Measurements from ENCODE around the gene CNTNAP1.

CNTNAP1 gene

DNA sequence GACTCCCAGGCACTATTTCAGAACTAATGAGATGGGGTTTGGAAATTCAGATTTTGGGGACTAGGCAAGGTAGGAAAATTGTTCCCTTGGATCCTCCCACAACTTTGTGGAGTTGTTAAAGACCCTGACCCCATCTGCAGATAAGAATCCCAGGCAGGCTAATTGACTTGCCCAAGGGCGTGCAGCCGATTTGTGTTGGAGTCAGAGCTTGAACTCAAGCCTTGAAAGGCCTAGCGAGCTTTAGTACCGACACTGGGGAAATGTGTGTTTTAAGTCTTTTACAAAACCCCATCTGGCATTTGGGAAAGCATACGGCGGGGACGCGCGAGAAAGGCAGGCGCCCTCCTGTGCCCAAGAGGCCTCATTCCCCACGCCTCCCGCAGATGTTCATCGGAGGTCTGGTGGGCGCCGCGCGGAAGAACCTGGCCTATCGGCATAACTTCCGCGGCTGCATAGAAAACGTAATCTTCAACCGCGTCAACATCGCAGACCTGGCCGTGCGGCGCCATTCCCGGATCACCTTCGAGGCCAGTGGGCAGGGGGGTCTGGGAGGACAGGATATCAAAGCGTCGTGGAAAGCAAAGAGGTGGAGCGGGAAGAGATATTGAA lies 4.3 kb downstream of the CNTNAP1 start:
- no peak for DNase-seq (ENCODE audit: low spot score)
- Mint-ChIP-seq H3K36me3 (ENCODE audit: low read depth) (no peaks in the 10 kb centered on the region), H3K9me3 (no peaks in the 10 kb centered on the region), H3K27me3 (ENCODE audit: low read depth) (peaks cover 40% of the 10 kb centered on the region), H3K4me1 (ENCODE audit: low read depth) (peaks cover 17% of the 10 kb centered on the region), H3K27ac (no peak overlapping the region), H3K4me3 (no peak overlapping the region)

GRCh38 chr17:42687707-42688320 lies 5.5 kb downstream of the CNTNAP1 start:
- H3K36me3 Mint-ChIP-seq (ENCODE audit: low read depth), result no peaks in the 10 kb centered on the region
- H3K9me3 Mint-ChIP-seq, result no peaks in the 10 kb centered on the region
- no peak overlapping the region for H3K4me3 Mint-ChIP-seq
- DNase-seq (ENCODE audit: low spot score), result no peak
- H3K27me3 Mint-ChIP-seq (ENCODE audit: low read depth), result peaks cover 30% of the 10 kb centered on the region
- H3K4me1 Mint-ChIP-seq (ENCODE audit: low read depth), result peaks cover 7% of the 10 kb centered on the region
- H3K27ac Mint-ChIP-seq, result no peak overlapping the region

- H3K4me3 Mint-ChIP-seq, result no peak overlapping the region
- no peaks in the 10 kb centered on the region for H3K4me1 Mint-ChIP-seq (ENCODE audit: low read depth)
- no peaks in the 10 kb centered on the region for H3K9me3 Mint-ChIP-seq
- H3K27ac Mint-ChIP-seq, result no peak overlapping the region
- DNase-seq (ENCODE audit: low spot score), result no peak
- H3K27me3 Mint-ChIP-seq (ENCODE audit: low read depth), result peaks cover 9% of the 10 kb centered on the region
- no peaks in the 10 kb centered on the region for H3K36me3 Mint-ChIP-seq (ENCODE audit: low read depth)
These were observed 8.3 kb downstream of the CNTNAP1 start for GRCh38 chr17:42690596-42690995.

- Mint-ChIP-seq H3K27me3 (ENCODE audit: low read depth) (peaks cover 6% of the 10 kb centered on the region), H3K36me3 (ENCODE audit: low read depth) (no peaks in the 10 kb centered on the region), H3K4me1 (ENCODE audit: low read depth) (no peaks in the 10 kb centered on the region), H3K4me3 (no peak overlapping the region), H3K27ac (no peak overlapping the region), H3K9me3 (no peaks in the 10 kb centered on the region)
- no peak for DNase-seq (ENCODE audit: low spot score)
These were observed 8.8 kb downstream of the CNTNAP1 start for GRCh38 chr17:42691021-42691545.

- no peaks in the 10 kb centered on the region for H3K9me3 Mint-ChIP-seq
- H3K36me3 Mint-ChIP-seq (ENCODE audit: low read depth), result no peaks in the 10 kb centered on the region
- DNase-seq (ENCODE audit: low spot score), result no peak
- H3K4me1 Mint-ChIP-seq (ENCODE audit: low read depth), result no peaks in the 10 kb centered on the region
- no peak overlapping the region for H3K4me3 Mint-ChIP-seq
- peaks cover 2% of the 10 kb centered on the region for H3K27me3 Mint-ChIP-seq (ENCODE audit: low read depth)
- no peak overlapping the region for H3K27ac Mint-ChIP-seq
These were observed 10.2 kb downstream of the CNTNAP1 start for GRCh38 chr17:42692489-42692888.

DNA sequence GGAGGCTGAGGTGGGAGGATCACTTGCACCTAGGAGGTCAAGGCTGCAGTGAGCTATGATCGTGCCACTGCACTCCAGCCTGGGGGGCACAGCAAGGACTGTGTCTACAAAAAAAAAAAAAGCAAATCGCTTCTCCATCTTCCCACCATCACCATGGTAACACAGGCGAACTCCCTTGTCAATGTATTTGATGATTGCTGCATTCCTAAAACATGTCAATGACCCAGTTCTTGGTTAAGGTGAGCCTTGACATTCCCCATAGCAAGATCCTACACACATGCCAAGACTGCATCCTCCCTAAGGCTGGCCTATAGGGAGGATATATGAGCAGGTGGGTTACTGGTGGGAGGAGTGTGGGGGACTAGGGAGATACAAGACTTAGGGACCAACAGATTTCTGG lies 12.2 kb downstream of the CNTNAP1 start:
- Mint-ChIP-seq H3K27ac (no peak overlapping the region), H3K27me3 (ENCODE audit: low read depth) (no peaks in the 10 kb centered on the region)
- DNase-seq (ENCODE audit: low spot score), result no peak

GRCh38 chr17:42695500-42695899 lies 13.2 kb downstream of the CNTNAP1 start:
- Mint-ChIP-seq H3K9me3 (no peaks in the 10 kb centered on the region), H3K4me3 (no peak overlapping the region), H3K27me3 (ENCODE audit: low read depth) (no peaks in the 10 kb centered on the region), H3K36me3 (ENCODE audit: low read depth) (peaks cover 4% of the 10 kb centered on the region), H3K4me1 (ENCODE audit: low read depth) (no peaks in the 10 kb centered on the region), H3K27ac (no peak overlapping the region)
- no peak for DNase-seq (ENCODE audit: low spot score)

More for the DNA sequence above, 12.2 kb downstream of the CNTNAP1 start:
- no peaks in the 10 kb centered on the region for H3K9me3 Mint-ChIP-seq
- H3K4me3 Mint-ChIP-seq, result no peak overlapping the region
- no peaks in the 10 kb centered on the region for H3K4me1 Mint-ChIP-seq (ENCODE audit: low read depth)
- H3K36me3 Mint-ChIP-seq (ENCODE audit: low read depth), result peaks cover 3% of the 10 kb centered on the region

DNA sequence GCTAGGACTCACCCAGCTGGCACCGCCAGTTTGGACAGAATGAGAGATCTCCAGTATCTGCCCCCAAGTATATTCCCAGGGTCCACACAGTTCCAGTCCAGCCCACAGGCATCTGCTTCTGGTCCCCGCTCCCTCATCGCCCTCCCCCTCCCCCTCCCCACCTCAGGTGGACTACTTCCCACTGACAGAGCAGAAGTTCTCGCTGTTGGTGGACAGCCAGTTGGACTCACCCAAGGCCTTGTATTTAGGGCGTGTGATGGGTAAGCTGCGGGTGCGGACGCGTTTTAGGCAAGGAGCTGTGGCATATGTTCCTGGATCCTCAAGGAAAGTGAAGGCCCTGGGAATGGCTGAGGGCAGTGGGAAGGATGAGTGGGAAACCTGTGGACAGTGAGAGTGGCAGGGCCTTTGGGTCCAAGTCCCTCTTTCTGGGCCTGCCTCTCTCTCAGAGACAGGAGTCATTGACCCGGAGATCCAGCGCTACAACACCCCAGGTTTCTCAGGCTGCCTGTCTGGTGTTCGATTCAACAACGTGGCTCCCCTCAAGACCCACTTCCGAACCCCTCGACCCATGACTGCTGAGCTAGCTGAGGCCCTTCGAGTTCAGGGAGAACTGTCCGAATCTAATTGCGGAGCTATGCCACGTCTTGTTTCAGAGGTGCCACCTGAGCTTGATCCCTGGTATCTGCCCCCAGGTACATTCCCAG lies 14.9 kb downstream of the CNTNAP1 start:
- H3K4me1 Mint-ChIP-seq (ENCODE audit: low read depth), result no peaks in the 10 kb centered on the region
- H3K9me3 Mint-ChIP-seq, result no peaks in the 10 kb centered on the region
- no peak for DNase-seq (ENCODE audit: low spot score)
- no peaks in the 10 kb centered on the region for H3K27me3 Mint-ChIP-seq (ENCODE audit: low read depth)
- no peak overlapping the region for H3K27ac Mint-ChIP-seq
- H3K4me3 Mint-ChIP-seq, result no peak overlapping the region
- peaks cover 11% of the 10 kb centered on the region for H3K36me3 Mint-ChIP-seq (ENCODE audit: low read depth)

DNA sequence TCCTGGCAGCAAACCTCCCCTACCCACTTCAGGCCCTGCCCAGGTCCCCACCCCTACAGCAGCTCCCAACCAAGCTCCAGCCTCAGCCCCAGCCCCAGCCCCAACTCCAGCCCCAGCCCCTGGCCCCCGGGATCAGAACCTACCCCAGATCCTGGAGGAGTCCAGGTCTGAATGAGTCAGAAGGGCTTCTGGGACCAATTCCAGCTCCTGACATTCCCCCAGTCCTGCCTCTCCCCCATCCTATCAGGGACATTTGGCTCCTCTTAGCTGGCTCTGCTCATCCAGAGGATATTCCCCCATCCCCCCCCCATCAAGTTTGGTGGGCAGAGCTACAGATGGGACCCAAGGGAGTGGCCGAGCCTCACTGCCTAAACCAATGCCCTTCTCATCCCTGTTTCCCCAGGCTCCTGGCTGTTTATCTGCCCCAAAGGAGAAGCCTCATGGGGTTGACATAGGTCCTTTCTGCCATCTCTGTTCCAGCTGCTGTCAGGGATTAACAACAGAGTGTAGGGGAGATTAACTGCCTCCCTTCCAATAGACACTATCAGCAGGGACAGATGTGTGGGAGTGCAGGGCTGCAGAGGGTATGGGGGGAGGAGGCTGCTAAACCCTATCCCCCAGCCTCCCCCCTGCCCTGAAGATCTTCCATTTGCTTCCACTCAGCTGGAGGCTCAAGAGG lies 16.5 kb downstream of the CNTNAP1 start:
- H3K4me1 Mint-ChIP-seq (ENCODE audit: low read depth), result no peaks in the 10 kb centered on the region
- DNase-seq (ENCODE audit: low spot score), result no peak
- no peaks in the 10 kb centered on the region for H3K27me3 Mint-ChIP-seq (ENCODE audit: low read depth)
- no peak overlapping the region for H3K27ac Mint-ChIP-seq
- no peaks in the 10 kb centered on the region for H3K9me3 Mint-ChIP-seq
- peaks cover 26% of the 10 kb centered on the region for H3K36me3 Mint-ChIP-seq (ENCODE audit: low read depth)
- no peak overlapping the region for H3K4me3 Mint-ChIP-seq

DNA sequence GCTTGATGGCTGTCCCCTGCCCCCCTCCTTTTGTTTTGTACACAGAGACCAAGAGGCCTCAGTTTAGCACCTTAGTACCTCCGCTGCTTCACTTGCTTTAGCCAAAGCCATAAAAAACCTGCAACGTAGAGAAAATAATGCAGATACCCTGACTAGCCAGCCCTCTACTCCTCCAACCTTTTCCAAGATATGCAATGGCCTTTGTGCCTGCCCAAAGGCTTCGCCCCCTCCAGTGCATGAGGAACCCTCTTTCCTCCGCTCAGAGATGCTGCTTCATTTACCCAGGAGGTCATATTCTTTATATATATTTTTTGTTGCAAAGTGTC lies 17.0 kb downstream of the CNTNAP1 start:
- H3K36me3 Mint-ChIP-seq (ENCODE audit: low read depth), result peaks cover 29% of the 10 kb centered on the region
- H3K9me3 Mint-ChIP-seq, result no peaks in the 10 kb centered on the region
- H3K4me3 Mint-ChIP-seq, result no peak overlapping the region
- H3K4me1 Mint-ChIP-seq (ENCODE audit: low read depth), result no peaks in the 10 kb centered on the region
- DNase-seq (ENCODE audit: low spot score), result no peak
- H3K27ac Mint-ChIP-seq, result no peak overlapping the region
- no peaks in the 10 kb centered on the region for H3K27me3 Mint-ChIP-seq (ENCODE audit: low read depth)

- H3K9me3 Mint-ChIP-seq, result no peaks in the 10 kb centered on the region
- DNase-seq (ENCODE audit: low spot score), result no peak
- H3K27ac Mint-ChIP-seq, result no peak overlapping the region
- H3K4me1 Mint-ChIP-seq (ENCODE audit: low read depth), result peaks cover 5% of the 10 kb centered on the region
- H3K27me3 Mint-ChIP-seq (ENCODE audit: low read depth), result no peaks in the 10 kb centered on the region
- no peak overlapping the region for H3K4me3 Mint-ChIP-seq
- H3K36me3 Mint-ChIP-seq (ENCODE audit: low read depth), result peaks cover 38% of the 10 kb centered on the region
These were observed 18.4 kb downstream of the CNTNAP1 start for GRCh38 chr17:42700586-42701289.

DNA sequence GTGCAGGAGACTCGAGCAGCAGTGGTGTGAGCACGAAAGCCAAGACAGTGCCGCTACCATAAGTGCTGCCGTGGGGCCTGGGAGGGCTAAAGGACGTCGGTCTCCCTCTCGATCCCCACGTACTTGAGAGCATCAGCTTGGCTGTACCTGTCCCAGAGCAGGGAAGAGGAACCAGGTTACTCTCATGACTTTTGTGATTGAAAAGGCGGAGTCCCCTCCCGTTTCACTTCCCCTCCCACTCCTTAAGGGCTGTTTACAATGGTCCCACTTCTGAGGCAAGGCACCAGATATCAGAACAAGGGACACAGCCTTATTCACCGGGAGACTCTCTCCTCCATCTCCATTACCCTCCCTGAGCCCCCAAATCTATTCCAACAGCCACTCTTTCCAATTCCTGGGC lies 20.1 kb downstream of the CNTNAP1 start:
- Mint-ChIP-seq H3K27ac (no peak overlapping the region), H3K27me3 (ENCODE audit: low read depth) (no peaks in the 10 kb centered on the region), H3K4me1 (ENCODE audit: low read depth) (peaks cover 14% of the 10 kb centered on the region), H3K36me3 (ENCODE audit: low read depth) (peaks cover 45% of the 10 kb centered on the region), H3K4me3 (no peak overlapping the region), H3K9me3 (no peaks in the 10 kb centered on the region)
- DNase-seq (ENCODE audit: low spot score), result no peak

- Mint-ChIP-seq H3K4me3 (no peak overlapping the region), H3K36me3 (ENCODE audit: low read depth) (peaks cover 61% of the 10 kb centered on the region), H3K4me1 (ENCODE audit: low read depth) (peaks cover 14% of the 10 kb centered on the region), H3K27me3 (ENCODE audit: low read depth) (no peaks in the 10 kb centered on the region), H3K27ac (no peak overlapping the region), H3K9me3 (no peaks in the 10 kb centered on the region)
- no peak for DNase-seq (ENCODE audit: low spot score)
These were observed 22.1 kb downstream of the CNTNAP1 start for GRCh38 chr17:42704490-42704836.

Measured in T-helper 2 cell treated with Interferon-gamma antibody and Interleukin-4, amounts not matched to agents 5 μg/mL and 100 μg/mL, for 36 hours (primary cell).